GM21390 (cell line): ENCODE data around the gene PPP2R5B.

ENCODE experiments used
- ATAC-seq: cut with Tn5 transposase; IDR thresholded peaks from one replicate; pipeline ENCODE4 v1.9.1; 2021; ENCODE audit not compliant: unreplicated experiment

PPP2R5B gene

DNA sequence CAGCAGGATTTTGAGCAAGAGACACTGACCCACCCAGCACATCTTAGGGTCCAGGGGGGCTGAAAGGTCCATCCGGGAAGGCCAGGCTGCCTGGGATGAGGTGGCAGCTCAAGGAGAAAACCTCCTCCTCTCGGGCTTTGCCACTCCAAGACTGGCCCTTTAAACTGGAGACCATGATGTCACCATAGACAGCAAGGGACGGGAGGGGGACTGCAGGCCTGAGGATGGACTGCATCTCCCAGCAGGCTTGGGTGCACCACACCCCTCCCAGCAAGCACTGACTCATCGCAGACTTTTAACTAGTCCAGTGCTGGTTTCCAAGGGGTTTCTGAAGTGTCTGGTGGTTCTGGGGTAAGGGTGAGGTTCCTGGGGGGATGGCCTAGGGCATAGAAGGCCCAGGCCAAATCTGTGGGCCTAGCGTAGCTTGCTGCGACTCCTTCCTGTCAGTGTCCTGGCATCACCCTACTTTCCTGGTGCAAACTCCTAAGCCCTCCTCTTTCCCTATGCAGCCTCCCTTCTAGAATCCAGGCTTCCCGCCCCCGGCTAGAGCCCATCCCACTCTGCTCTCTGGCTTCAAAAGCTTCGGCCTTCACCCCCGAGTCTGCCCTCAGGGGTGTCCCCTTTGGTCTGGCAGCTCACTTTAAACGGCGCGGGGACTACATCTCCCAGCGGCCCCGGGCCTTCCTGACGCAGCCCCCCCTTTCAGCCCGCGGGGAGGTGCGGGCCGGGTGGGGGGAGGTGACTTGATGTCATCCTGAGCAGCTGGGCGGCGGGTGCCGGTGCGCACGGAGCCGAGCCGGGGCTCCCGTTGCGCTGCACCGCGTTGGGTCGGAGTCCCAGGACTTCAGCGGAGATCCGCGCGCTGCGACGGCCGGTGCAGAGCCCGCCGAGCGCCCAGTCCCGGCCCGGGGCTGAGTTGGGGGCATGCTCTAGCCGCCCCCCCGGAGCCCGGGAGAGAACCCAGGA is at the start of gene PPP2R5B:
PPP2R5B (plus strand) TSS at position 746 of the 966 bp plus-strand sequence. CDS start 1,046 bp downstream, outside the sequence.
- ATAC-seq = peak; percentile 73

DNA sequence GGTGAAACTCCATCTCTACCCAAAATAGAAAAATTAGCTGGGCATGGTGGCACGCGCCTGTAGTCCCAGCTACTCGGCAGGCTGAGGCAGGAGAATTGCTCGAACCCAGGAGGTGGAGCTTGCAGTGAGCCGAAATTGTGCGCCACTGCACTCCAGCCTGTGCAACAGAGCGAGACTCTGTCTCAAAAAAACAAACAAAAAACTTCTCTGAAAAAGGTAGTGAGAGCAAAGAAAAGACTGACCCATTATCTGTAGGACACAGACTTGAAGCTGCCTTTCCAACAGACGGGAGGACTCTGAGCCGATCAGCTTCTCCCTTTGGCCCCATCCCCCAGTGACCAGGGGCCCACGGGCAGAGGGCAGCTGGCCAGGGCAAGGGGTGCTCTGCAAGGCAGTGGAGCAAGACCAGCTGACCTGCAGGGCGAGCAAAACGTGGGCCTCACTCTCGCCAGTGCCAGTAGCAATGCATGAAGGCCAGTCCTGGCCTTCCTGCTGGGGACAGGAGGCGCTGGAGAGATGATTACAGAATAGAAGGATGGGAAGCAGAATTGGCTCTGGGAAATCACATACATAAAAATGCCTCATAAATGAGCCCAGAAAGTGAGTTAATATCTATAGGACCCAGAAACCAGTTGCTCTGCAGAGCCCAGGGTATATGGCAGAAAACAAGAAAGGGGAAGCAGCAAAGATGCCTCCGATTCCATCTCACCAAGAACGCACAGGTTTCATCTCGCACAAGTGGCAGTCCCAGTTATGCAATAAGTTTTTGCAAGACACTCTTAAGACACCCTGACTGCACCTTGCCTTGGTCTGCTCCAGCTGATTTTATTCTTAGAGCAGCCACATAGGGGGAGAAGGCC is 48.9 kb upstream of the PPP2R5B start:
- no peak for ATAC-seq

DNA sequence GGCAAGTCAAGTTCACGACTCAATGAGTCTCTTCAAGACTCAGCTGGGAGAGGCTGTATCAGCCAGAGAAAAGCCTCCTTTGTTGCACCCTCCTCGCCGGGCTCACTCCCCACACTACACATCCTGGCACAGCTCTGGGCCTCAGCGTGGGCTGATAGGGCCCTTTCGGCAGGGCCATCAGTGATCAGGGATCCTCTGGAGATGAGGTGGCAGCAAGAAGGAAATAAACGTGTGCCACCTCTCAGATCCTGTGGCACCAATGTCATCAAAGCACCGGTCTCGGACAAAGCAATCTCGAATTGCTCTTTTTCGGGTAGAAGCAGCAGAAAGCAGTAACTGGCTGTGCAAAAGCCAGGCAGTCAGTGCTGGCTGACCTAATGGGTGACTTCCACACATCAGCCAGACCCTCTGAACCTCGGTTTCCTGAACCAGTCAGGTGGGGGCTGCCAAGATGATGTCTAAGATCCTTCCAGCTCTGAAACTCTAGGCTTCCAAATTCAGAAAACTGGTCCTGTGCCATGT is 48.2 kb upstream of the PPP2R5B start:
- ATAC-seq = no peak

DNA sequence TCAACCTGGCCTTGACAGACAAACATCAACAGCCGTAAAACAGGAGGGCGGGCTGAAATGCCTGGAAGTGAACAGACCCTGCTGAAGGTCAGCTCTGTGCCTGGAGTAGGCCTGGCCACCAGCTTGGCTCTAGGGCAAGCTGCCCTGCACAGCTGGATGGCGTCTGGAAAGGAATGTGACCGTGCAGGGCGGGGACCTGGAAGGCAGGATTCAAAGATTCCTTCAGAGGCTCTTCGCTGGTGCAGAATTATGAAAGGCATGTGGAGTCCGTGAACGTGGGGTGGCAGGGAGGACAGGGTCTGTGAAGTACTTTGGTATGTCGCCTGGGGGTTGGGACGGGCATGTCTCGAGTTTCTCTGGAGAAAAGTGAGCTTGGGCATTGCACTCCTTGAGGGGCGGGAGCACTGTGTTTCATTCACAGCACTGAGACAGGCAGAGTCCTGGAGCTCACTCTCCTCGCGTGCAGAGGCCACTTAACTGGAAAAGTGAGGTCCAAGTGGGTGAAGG is 47.6 kb upstream of the PPP2R5B start:
- no peak for ATAC-seq

DNA sequence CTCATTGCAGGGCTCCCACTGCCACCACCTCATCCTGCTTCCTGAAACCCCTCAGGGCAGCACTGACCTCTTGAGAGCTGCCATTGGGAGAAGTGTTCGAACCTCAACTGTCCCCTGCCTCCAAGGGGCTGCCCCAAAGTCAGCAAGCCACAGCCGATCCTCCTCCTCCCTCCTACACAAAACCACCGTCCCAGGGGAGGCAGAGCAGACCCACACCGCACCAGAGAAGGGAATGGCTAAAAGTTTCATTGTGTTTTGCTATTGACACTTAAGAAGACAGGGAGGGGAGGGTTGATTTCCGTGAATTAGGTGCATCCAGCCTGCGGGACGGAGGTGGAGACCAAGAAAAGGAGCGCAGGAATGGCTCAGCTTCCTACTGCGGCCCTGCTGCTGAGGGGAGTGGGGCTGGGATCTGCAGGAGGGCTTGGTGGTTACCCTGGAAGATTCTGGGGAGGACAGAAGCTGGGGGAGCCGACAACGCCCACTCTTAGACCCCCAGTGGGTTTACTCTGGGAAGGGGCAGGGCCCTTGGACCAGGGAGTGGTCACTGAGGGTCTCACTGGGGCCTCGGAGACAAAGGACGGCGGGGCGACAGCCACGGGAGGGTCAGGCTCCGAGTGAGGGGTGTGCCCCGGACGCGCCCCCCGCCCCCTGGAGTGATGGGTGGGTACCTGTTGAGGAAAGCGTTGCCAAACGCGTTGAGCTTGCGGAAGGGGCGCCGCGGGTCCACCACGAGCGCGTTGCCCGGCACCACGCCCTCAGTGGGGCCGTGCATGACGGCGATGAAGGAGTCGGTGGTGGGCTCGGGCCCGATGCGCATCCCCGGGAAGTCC is 46.9 kb upstream of the PPP2R5B start:
- peak; percentile 6 for ATAC-seq

DNA sequence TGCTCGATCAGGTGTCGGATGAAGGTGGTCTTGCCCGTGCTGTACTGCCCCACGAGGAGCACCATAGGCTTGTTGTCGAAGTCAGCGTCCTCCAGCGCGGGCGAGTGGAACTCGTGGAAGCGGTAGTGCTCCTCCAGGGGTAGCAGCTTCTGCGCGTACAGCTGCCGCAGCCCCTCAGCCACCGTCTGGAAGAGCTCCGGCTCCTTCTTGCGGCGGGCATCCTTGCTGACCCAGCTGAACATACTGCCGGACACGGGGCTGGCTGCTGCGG is 46.3 kb upstream of the PPP2R5B start:
- no peak for ATAC-seq

DNA sequence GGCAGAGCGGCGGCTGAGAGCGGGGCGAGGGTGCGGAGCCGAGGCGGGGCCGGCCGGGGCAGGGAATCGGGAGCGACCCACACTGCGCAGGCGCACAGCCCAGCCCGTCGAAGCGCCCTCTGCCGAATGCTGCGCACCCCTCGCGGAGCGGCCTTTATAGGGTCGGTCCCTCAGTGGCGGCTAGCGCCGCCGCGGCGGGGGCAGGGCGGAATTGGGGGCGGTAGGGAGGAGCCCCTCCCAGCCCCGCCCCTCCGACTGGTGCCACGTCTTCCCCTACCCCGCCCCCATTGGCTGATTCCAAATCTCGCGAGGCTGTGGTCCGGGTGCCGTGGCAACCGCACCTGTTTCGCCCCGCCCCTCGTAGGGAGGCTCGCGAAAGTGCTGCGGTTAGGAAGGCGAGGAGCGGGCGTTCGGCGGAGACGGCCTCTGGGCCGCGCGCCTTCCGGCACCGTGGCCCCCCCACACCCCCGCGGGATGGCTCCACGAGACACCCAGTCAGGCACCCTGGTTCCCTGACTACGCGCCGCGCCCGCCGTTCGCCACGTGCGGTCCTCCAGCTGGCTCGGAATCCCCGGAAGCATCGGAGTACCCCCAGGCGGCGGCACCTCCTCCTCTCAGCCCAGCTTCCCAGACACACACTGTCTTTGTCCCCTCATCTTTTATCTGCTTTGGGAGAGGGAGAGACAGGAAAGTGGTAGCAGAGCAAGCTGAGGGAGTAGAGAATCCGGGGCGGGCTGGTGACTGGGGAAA is 45.8 kb upstream of the PPP2R5B start, which contains the start of gene EHD1:
EHD1 (minus strand) TSS at position 128 of the 750 bp plus-strand sequence. CDS start 157 bp downstream, outside the sequence.
- peak; percentile 61 for ATAC-seq

DNA sequence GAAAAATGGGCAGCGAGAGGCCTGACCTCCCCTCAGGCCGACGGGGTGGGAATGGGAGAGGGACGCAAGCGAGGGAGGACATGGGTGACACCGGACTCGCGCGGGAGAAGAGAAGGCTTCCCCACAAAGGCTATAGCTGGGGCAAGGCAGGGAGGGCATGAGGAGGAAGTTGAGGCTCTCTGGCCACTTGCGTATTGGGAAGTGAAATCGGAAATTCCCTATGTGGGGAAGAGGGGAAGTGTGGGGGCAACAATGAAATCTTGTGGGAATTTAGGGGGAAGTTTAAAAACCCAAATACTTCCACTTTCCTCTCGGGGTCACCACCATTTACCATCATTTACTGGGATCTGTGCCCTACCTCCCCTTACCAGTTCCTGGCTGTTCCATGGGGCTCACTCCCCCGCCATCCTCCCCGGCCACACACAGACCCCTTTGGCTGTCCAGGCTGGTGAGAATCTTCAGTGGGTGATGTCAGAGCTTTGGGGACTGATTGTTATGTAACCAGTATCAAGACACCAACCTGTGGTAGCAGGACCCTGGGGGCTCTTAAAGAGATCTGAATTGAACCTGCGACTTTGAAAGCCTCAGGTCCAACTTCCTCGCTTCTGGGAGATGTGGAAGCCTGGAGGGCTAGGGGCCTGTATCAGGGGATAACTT is 45.1 kb upstream of the PPP2R5B start:
- no peak for ATAC-seq

DNA sequence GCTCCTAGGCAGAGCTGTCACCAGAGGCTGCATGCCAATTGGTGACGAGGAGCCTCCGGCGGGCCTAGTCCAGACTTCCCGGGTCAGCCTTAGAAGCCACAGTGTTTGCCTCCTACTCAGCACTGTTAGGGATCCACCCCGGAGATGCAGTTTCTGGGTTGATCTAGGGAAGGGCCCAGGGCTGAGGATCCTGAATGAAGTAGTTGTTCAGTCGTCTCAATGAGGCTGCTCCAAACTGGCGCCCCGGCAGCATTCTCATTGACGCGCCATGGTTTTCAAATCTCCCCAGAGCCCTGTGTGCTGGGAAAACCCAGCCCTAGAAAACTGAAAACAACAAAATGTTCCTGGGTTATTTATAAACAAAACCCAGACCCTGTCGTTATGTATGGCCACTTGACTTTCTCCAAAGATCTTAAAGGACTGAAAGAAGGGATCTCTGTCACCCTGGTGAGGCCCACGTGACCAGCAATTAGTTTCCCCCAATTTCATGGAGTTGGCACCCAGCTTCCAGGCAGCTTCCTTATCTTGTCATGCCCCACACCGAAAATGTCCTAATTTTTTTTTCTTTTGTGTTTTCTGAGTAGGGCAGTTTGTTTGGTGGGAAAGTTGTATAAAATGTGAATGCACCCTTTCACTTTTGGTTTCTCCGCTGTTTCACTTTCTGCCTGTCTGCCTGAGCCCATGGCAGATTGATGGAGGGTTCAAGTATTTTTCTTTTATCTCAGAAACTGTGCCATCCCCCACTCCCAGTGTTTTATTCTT is 44.1 kb upstream of the PPP2R5B start:
- no peak for ATAC-seq

DNA sequence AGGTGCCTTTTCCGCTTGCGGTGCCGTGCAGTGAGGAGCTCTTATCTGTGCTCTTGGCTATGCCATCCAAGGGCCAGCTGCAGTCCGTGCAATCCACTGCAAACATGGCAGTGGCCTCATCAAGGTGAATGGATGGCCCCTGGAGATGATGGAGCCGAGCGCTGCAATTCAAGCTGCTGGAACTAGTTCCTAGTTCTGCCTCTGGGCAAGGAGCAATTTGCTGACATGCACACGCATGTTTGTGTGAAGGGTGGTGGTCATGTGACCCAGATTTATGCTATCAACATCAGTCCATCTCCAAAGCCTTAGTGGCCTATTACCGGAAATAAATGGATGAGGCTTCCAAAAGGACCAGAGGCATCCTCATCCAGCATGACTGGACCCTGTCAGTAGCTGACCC is 43.0 kb upstream of the PPP2R5B start:
- no peak for ATAC-seq

DNA sequence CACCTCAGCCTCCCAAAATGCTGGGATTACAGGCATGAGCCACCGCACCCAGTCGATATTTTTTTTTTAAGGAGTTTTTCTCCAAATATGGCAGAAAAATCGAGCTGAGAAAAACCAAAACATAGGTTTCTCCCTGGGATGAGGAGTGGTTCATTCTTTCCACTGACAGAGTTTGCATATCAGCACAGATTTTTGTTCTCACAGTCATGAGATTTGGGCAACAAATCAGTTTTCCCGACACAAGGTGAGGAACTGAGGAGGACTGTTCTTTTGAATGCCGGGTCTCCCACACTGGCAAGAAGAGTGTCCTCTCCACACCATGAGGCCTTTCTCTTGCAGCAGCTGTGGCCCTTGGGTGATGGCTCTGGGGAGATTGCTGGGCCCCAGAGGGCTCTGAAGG is 42.2 kb upstream of the PPP2R5B start:
- no peak for ATAC-seq

DNA sequence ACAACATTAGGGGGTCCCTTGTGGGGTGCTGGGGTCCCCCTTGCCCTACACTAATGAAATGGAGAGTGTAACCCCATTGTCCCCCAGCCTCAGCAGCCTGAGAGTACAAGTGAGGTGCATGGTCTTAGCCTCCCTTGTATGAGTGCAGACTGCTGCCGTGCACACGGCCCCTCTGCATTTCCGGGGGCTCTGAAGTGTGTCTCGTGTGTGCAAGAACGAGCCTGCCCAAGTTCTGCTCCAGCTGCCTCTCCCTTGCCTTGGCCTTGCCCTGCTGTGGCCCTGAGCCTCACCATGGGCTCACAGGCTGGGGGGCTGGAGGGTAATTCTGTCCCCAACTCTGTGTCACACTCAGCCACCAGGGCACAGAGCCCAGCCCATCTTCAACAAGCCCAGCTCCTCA is 40.9 kb upstream of the PPP2R5B start:
- ATAC-seq = no peak

DNA sequence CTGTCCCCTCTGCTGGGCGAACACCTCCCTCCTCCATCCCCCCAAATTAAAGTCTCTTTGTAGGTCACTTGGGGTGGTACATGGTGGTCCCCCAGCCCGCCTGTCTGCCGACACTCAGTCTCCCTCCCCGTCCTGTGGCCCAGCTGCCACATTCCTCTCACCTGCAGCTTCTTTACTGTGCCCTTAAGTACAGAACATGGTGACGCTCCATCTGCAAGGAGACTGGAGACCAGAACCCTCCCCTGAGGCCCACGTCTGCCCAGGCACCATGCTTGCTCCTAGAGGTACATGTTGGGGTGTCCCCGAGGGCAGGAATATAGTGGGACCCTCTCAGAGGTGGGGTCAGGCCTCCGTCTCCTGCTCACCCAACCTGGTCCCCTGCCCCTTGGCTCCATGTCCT is 40.5 kb upstream of the PPP2R5B start:
- ATAC-seq = no peak

DNA sequence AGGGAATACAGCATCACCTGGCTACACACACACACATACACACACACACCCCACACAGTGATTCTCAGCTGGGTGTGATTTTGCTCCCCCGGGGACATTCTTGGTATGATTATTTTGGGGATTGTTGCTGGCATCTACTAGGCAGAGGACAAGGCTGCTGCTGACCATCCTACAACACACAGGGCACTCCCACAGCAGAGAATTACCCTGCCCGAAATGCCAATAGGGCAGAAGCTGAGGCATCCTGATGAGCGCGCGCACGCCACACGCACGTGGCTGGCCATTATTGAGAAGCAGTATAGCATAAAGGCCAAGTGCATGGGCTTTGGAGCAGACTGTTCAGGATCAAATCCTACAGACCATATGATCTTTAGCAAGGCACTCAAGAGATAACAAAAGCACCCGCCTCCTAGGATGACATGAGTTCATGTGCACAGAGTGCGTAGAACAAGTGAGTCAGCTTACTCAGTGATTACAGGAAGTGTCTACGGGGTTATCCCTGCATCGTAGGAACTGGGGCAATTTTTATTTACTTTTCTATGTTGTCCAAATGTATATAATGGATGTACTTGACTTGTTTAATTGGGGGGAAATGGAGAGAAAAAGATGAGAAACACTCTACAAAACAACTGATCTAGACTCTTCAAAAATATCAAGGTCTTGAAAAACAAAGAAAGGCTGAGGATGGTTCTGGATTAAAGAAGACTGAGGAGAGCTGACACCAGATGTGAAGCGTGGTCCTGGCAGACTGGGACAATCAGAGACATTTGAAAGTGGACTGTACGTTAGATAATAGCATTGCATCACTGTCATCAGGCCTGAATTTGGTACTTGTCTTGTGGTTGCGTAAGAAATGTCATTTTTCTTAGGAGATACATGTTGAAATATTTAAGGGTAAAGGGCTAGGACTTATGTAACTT is 38.9 kb upstream of the PPP2R5B start:
- ATAC-seq = no peak

DNA sequence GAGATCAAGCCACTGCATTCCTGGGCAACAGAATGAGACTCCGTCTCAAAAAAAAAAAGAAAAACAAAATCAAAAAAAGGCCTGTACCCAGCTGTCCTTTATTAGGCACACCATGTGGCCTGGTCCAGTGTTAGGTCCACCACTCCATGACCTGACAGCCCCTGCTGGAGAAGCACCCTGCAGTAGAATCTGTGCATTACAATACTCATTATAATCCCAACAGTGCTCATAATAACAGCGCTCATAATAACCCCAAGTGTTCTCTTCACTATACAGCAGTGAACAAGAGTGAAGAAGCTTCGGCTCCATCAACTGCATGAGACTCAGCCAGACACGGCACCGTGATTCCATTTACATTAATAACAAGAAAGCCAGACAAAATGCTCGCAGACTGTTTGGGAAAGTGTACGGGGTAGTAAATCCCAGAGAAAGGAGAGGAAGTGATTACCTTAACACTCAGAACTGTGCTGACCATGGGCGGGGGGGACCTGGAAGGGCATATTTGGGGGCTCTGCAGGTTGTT is 37.2 kb upstream of the PPP2R5B start:
- no peak for ATAC-seq

DNA sequence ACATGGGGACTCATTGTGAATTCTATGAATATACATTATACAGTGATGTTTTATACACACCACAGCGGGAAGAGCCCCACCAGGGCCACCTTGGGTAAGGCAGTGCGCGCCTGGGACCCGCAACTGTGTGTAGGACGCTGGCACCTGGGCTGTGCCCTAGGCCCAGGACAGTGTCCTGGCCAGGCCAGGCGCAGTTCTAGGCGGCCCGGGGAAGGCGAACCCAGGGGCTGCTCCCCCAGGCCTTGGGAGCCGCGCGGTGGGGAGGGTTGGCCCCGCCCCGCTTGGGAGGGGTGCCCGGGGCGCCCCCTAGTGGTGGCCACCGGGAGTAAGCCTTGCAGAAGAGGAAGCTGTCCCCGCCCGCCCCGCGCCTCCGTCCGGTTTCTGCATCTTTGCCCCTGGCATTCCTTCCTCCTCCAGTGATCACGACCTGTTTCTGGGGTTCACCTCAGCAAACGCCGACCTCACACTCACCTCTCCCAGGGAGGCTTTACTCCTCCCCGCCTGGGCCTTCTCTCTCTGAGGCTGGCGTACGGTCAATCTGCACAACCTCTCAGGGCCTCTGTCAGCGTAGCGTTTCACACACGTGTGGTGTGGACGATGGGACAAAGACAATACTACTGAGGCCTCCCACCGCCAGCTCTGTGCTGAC is 36.6 kb upstream of the PPP2R5B start:
- ATAC-seq = peak; percentile 72

DNA sequence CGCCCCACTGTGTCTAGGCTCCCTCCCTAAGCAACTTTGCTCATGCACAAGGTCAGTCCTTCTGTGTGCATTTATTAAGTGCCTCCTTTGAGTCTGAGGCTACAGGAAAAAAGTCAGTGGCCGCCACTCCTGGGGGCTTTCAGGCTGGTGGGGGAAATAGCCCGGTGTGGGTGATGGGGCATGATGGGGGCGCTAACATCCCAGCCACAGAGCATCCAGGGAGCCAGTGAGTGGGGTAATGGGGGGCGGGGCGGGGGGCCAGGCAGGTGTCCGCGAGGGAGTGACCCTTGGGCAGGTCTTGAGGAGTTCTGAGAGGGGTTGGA is 36.1 kb upstream of the PPP2R5B start:
- no peak for ATAC-seq
